Measurements from ENCODE around the gene LMNTD2. TPM values are rescaled to one million over a fixed set of nuclear protein-coding genes. Genes with fewer than 3 reads are reported as not detected.
A peak's percentile ranks its signal among the peaks of the same experiment; 100 is the strongest.

The LMNTD2 gene
- total and polyA plus RNA-seq, 2 of the 13 experiments (the other 11 are each of a cell fraction or from before 2014, with no cell fraction given), result 1.1 to 3.1 TPM

GRCh38 chr11:575313-575995 lies 14.9 kb upstream of the LMNTD2 start (continued):
- TF ChIP-seq ZNF460 (CRISPR knock-in tag; IDR thresholded peaks at IDR 0.05; ENCODE audit: borderline replicate concordance) (no peak), NFAT5 (CRISPR knock-in tag; IDR thresholded peaks at IDR 0.05) (0 out of 2 replicates have a peak, but pooled peaks have one; percentile 30), MTERF4 (CRISPR knock-in tag; IDR thresholded peaks at IDR 0.05) (0 out of 2 replicates have a peak, but pooled peaks have one; percentile 34), KLF12 (CRISPR knock-in tag; IDR thresholded peaks at IDR 0.05; ENCODE audit: borderline replicate concordance) (0 out of 2 replicates have a peak, but pooled peaks have one; percentile 19), RXRB (CRISPR knock-in tag; IDR thresholded peaks at IDR 0.05; ENCODE audit: borderline replicate concordance) (peak; percentile 11; the same call in 1 of the 2 replicates), CERS6 (CRISPR knock-in tag; IDR thresholded peaks at IDR 0.05) (0 out of 2 replicates have a peak, but pooled peaks have one; percentile 36), FOXA1 (IDR thresholded peaks at IDR 0.05) (no peak), FOXA1 (CRISPR knock-in tag; IDR thresholded peaks at IDR 0.05) (peak; percentile 39), ZNF704 (CRISPR knock-in tag; IDR thresholded peaks at IDR 0.05; ENCODE audit: borderline replicate concordance) (peak; percentile 45; the same call in 1 of the 2 replicates), FOXK1 (CRISPR knock-in tag; IDR thresholded peaks at IDR 0.05; ENCODE audit: borderline replicate concordance, low read depth) (no peak), RFXAP (CRISPR knock-in tag; IDR thresholded peaks at IDR 0.05; ENCODE audit: borderline replicate concordance) (no peak), SNAI1 (CRISPR knock-in tag; IDR thresholded peaks at IDR 0.05; ENCODE audit: borderline replicate concordance) (0 out of 2 replicates have a peak, but pooled peaks have one; percentile 76), FOXO1 (CRISPR knock-in tag; IDR thresholded peaks at IDR 0.05) (peak; percentile 38; the same call in 1 of the 2 replicates), HOXD1 (CRISPR knock-in tag; IDR thresholded peaks at IDR 0.05) (0 out of 2 replicates have a peak, but pooled peaks have one; percentile 29), MED8 (CRISPR knock-in tag; IDR thresholded peaks at IDR 0.05; ENCODE audit: insufficient replicate concordance) (peak; percentile 59), ATF7-NPFF (CRISPR knock-in tag; IDR thresholded peaks at IDR 0.05; ENCODE audit: low read depth) (peak; percentile 52; the same call in 1 of the 2 replicates), ZIK1 (CRISPR knock-in tag; IDR thresholded peaks at IDR 0.05; ENCODE audit: borderline replicate concordance, low read depth) (0 out of 2 replicates have a peak, but pooled peaks have one; percentile 16)

All from HepG2 (cell line).